ENCODE results near the gene HDAC10. TPM values are rescaled to one million over a fixed set of nuclear protein-coding genes. Genes with fewer than 3 reads are reported as not detected.

HDAC10 gene
- total and polyA plus RNA-seq, 10 of the 15 experiments (the other 5 are each of a cell fraction or from before 2014, with no cell fraction given): 0.26 to 48.6 (median 5.0) TPM

DNA sequence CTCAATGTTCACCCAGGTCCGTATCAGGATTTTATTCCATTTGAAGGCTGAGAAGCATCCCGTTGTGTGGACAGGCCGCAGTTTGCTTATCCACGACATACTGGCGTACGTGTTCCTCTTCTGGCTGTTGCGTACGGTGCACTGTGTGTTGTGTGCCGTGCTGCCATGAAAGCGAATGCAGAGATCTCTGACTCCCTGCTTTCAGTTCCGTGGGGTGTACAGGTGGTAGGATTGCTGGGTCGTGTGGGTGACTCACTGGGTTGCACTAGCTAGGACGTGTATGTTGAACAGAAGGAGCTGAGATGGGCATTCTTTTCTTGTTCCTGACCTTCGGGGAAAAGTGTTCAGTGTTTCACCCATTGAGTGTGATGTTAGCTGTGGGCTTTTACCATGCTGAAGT is 39.9 kb downstream of the HDAC10 start:
- Histone ChIP-seq H3K4me3 (no peak overlapping the region), H4K20me1 (ENCODE audit: control insufficient read depth, insufficient read depth) (no peaks in the 10 kb centered on the region; the same call in 1 of the 2 replicates), H3K9ac (ENCODE audit: control insufficient read depth, insufficient read depth, low read length) (no peak overlapping the region), H2AFZ (ENCODE audit: control insufficient read depth, low read depth, low read length) (no peak overlapping the region), H3K36me3 (ENCODE audit: control insufficient read depth in 2 of 2, insufficient read depth in 2 of 2, low read length in 1 of 2) (peaks cover 11 to 27% of the 10 kb centered on the region in 2 experiments; a peak in 3 of 4 replicates), H3K4me1 (ENCODE audit: control insufficient read depth, insufficient read depth, low read length) (no peaks in the 10 kb centered on the region), H3K4me2 (ENCODE audit: control insufficient read depth, insufficient read depth) (no peak overlapping the region), H3K79me2 (ENCODE audit: control insufficient read depth, insufficient read depth, low read length) (no peaks in the 10 kb centered on the region; the same call in 1 of the 2 replicates), H3K27ac (ENCODE audit: control insufficient read depth, insufficient read depth) (no peak overlapping the region), H3K27me3 (replicated peaks in 1 of 2; ENCODE audit: control insufficient read depth in 2 of 2, insufficient read depth in 2 of 2, low read length in 1 of 2) (no peaks in the 10 kb centered on the region), H3K9me3 (replicated peaks; ENCODE audit: control insufficient read depth, insufficient read depth, low read length) (no peaks in the 10 kb centered on the region)
- WGBS (ENCODE audit: insufficient coverage, insufficient replicate concordance, low lambda C conversion rate, missing lambda C conversion rate): 88% methylated on average over 14 of the region's 14 CpGs
- ChIA-PET POLR2A (interaction anchor here (0.5 to 0.6 kb wide), 2 partner anchors 54 to 454 kb away, joined by 4 to 6 read pairs; no protein-coding TSS in a partner anchor), CTCF (interaction anchor here (0.7 to 4.0 kb wide), 6 partner anchors 46 to 444 kb away, joined by 3 to 15 read pairs (median 4); no protein-coding TSS in a partner anchor), RAD21 (ENCODE audit: unreplicated experiment) (no interaction called here), SMC1A (ENCODE audit: uncharacterized antibody, unreplicated experiment) (interaction anchor here (0.7 kb wide), 1 partner anchor 131 kb away, joined by 3 read pairs; no protein-coding TSS in a partner anchor)
- in situ Hi-C loops (cut with MboI) (loop anchor here (5.0 kb wide), 1 partner anchor 64 kb away; no protein-coding TSS in a partner anchor), intact Hi-C loops (cut with micrococcal nuclease; ENCODE audit: unreplicated experiment) (no loop called here)
- TF ChIP-seq SREBF2 (IDR thresholded peaks at IDR 0.05; ENCODE audit: low read length) (no peak), NR2F1 (conservative IDR thresholded peaks at IDR 0.05) (no peak), EED (IDR thresholded peaks at IDR 0.05; ENCODE audit: low read depth) (no peak), TCF3 (IDR thresholded peaks at IDR 0.05; ENCODE audit: borderline replicate concordance, insufficient read depth, low read depth, low read length) (no peak), SUZ12 (IDR thresholded peaks at IDR 0.05; ENCODE audit: unreplicated experiment) (no peak), KDM1A (IDR thresholded peaks at IDR 0.05; ENCODE audit: borderline replicate concordance) (no peak), POLR2A (IDR thresholded peaks at IDR 0.05; ENCODE audit: low read depth, low read length) (no peak), HCFC1 (IDR thresholded peaks at IDR 0.05; ENCODE audit: low read length) (no peak), ZSCAN29 (IDR thresholded peaks at IDR 0.05) (no peak)
- TF ChIP-seq, protein P1, sequence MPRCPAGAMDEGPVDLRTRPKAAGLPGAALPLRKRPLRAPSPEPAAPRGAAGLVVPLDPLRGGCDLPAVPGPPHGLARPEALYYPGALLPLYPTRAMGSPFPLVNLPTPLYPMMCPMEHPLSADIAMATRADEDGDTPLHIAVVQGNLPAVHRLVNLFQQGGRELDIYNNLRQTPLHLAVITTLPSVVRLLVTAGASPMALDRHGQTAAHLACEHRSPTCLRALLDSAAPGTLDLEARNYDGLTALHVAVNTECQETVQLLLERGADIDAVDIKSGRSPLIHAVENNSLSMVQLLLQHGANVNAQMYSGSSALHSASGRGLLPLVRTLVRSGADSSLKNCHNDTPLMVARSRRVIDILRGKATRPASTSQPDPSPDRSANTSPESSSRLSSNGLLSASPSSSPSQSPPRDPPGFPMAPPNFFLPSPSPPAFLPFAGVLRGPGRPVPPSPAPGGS (IDR thresholded peaks at IDR 0.05; ENCODE audit: borderline replicate concordance, insufficient read depth, low read depth, low read length, poor library complexity, severe bottlenecking): no peak
- TF ChIP-seq, protein P2, sequence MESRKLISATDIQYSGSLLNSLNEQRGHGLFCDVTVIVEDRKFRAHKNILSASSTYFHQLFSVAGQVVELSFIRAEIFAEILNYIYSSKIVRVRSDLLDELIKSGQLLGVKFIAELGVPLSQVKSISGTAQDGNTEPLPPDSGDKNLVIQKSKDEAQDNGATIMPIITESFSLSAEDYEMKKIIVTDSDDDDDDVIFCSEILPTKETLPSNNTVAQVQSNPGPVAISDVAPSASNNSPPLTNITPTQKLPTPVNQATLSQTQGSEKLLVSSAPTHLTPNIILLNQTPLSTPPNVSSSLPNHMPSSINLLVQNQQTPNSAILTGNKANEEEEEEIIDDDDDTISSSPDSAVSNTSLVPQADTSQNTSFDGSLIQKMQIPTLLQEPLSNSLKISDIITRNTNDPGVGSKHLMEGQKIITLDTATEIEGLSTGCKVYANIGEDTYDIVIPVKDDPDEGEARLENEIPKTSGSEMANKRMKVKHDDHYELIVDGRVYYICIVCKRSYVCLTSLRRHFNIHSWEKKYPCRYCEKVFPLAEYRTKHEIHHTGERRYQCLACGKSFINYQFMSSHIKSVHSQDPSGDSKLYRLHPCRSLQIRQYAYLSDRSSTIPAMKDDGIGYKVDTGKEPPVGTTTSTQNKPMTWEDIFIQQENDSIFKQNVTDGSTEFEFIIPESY (IDR thresholded peaks at IDR 0.05): no peak
- TF ChIP-seq, protein P3, sequence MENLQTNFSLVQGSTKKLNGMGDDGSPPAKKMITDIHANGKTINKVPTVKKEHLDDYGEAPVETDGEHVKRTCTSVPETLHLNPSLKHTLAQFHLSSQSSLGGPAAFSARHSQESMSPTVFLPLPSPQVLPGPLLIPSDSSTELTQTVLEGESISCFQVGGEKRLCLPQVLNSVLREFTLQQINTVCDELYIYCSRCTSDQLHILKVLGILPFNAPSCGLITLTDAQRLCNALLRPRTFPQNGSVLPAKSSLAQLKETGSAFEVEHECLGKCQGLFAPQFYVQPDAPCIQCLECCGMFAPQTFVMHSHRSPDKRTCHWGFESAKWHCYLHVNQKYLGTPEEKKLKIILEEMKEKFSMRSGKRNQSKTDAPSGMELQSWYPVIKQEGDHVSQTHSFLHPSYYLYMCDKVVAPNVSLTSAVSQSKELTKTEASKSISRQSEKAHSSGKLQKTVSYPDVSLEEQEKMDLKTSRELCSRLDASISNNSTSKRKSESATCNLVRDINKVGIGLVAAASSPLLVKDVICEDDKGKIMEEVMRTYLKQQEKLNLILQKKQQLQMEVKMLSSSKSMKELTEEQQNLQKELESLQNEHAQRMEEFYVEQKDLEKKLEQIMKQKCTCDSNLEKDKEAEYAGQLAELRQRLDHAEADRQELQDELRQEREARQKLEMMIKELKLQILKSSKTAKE (IDR thresholded peaks at IDR 0.05; ENCODE audit: low read depth, poor library complexity, severe bottlenecking): no peak
- no TSS peak for BruUV-seq (replicated peaks)
- FAIRE-seq: no peak
- no peak for DNase-seq (ENCODE audit: low read depth, low spot score)
- ATAC-seq: no peak

Data from GM12878 (cell line).